NCI-H1694 treated with DMSO at 0.1 percent for 48 hours (cell line): ENCODE results near the gene MED10.

Experiments
- DNase-seq: peaks from one replicate; lab custom pipeline; 2025; lab: John Stamatoyannopoulos, UW

MED10 gene, protein sequence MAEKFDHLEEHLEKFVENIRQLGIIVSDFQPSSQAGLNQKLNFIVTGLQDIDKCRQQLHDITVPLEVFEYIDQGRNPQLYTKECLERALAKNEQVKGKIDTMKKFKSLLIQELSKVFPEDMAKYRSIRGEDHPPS

GRCh38 chr5:6377905-6378765, at the start of gene MED10:
TSS of gene MED10 (minus strand) at chr5:6378547. CDS start at chr5:6378483, 64 bp downstream.
- DNase-seq, result peak; percentile 87

DNA sequence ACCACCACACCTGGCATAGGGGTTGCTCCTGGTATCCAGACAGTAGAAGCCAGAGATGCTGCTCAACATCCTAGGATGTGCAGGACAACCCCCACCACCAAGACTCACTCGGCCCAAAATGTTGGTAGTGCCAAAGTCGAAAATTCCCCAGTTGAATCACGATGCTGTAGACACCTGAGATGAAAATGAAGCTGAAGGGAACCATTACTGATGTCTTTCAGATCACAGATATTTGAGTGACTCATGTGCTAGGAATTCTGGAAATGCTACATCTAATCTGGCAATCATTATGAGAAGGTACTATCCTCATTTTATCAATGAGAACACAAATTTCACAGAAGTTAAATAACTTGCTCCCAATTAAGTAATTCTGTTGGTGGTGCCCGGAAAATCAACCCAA, 49.3 kb upstream of the MED10 start:
- no peak for DNase-seq

DNA sequence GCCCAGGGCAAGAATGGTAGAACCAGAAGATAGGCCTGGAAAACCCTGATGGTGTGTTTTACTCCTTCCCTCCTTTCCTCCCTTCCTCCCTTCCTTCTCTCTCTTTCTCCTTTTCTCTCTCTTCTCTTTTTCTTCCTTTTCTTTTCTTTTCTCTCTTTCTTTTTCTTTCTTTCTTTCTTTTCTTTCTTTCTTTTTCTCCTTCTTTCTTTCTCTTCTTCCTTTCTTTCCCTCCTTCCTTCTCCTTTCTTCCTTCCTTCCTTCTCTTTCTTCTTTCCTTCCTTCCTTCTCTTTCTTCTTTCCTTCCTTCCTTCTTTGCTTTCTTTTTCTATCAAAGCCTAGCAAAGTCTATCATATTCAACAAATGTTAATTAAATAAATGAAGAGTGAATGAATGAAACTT, 46.4 kb upstream of the MED10 start:
- no peak for DNase-seq

DNA sequence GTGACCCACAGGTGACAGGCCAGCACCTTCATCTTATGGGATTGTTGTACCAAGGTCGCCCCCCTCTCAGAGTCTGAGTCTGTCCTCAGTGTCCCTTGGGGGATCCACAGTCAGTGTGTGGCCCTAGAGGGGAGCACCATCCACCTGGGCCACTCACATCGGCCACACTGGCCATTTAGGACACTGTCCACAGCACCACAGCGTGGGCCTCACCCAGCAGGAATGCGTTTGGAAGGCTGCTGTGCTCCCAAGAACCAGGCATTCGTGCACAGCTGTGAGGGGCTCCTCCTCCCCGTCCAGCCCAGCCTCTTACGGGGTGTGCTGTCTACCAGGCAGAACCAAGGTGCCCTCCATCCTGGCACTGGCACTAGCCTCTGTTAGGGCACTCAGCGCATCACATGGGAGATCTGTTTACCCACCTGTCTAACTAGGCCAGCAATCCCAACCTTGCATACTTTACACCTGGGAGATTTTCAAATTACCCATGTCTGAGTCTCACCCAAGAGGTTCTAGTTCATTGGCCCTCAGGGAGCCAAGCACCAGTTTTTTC, 45.8 kb upstream of the MED10 start:
- DNase-seq, result no peak

DNA sequence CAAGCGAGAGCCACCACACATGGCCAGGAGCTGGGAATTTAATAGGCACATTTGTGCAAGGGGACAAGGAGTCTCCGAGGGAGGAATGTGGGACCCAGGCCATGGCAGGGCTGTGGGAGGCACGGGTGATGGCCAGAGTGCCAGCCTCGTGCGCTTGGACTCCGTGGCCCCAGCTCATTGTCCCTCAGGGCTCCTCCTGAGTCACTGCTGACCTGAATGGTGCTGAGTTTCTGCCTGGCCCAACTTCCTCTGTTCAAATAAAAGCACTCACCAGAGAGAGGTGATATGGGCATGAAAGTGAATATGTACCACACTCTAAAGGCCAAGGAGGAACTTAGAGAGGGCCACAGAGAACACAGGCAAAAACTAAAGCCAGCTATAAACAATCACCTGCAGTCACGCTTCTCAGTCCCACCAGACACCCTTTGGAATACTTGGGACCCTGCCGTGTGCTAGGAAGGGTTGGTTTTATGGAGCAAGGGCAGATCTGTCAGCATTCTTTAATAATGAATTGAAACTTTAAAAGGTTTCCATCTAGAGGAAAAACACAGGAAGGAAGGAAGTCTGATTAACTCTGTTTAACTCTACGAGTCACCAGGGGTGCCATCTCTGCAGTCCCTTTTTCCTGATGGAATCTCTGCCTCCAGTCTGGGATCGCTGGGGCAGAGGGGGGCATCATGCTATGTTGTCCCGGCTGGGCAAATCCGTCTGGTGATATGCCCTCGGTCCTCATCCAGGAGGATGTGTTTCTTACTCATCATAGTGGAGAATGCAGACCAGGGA, 45.2 kb upstream of the MED10 start:
- DNase-seq, result no peak

- DNase-seq, result no peak
These were observed 41.0 kb upstream of the MED10 start for GRCh38 chr5:6419340-6419852.

DNA sequence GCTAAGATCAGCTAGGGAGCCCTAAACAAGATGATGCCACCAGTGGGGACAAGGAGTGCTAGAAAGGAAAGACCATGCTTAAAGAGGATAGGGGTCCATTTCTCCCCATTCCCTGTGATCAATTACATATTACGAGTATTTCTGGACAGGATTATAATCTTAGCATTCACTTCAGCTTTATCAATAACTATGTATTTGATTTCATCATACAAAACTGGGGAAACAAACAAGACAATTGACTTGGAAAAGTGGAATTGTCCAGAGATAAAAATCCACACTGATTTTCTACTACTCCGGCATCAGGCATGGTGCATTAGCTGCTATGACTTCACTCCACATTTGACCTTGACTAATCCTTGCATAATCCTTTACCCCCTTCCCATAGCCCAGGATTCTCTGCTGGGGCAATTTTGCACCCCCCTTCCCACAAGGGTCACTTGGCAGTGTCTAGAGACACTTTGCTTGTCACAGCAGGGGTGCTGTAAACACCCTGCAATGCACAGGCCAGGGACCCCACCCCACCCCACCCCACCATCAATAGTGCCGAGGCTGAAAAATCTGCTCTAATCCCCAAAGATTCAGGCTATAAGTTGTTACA, 40.4 kb upstream of the MED10 start:
- DNase-seq, result no peak

DNA sequence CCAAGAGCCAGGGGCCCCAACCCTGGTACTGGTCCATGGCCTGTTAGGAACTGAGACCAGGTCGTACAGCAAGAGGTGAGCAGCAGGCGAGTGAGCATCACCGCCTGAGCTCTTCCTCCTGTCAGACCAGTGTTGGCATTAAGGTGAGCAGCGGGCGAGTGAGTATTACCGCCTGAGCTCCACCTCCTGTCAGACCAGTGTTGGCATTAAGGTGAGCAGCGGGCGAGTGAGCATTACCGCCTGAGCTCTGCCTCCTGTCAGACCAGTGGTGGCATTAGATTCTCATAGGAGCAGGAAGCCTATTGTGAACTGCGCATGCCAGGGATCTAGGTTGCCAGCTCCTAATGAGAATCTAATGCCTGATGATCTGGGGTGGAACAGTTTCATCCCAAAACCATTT, 39.3 kb upstream of the MED10 start:
- no peak for DNase-seq

DNA sequence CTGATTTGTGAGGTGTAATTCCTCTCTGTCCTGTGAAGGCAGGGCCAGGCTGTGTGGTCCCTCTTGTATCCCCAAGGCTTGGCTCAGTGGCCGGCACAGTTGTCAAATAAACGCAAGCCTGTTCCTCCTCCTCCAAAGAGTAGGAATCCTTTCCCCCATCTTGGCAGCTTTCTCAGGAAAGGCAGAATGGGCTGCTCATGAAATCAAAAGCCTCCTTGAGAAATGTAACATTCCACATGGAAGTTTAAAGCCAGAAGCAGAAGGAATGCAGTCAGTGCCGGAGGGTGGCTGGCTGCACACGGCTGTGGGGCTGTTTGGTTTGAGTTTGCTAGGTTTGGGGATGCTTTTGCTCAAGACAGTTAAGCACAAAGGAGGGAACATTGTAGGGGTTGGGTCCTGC, 34.5 kb upstream of the MED10 start:
- no peak for DNase-seq

DNA sequence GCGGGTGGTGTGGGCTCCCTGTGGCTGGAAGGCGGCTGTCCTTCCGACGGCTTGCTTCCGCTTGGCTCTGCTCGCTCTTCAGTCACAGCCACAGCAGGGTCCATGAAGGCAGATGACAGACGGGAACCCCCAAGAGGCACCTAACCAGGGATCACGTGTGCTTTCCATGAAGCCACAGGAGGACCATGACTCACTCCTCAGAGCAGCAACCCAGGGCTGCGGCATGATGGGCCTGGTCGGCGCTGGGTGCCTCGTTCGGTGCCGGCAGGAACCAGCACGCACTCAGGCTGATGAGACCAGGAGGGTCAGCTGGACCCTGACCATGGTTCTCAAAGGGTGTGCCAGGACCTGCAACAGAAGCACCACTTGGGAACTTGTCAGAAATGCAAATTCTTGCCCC, 32.8 kb upstream of the MED10 start:
- no peak for DNase-seq

GRCh38 chr5:6410421-6410820, 32.1 kb upstream of the MED10 start:
- no peak for DNase-seq

DNA sequence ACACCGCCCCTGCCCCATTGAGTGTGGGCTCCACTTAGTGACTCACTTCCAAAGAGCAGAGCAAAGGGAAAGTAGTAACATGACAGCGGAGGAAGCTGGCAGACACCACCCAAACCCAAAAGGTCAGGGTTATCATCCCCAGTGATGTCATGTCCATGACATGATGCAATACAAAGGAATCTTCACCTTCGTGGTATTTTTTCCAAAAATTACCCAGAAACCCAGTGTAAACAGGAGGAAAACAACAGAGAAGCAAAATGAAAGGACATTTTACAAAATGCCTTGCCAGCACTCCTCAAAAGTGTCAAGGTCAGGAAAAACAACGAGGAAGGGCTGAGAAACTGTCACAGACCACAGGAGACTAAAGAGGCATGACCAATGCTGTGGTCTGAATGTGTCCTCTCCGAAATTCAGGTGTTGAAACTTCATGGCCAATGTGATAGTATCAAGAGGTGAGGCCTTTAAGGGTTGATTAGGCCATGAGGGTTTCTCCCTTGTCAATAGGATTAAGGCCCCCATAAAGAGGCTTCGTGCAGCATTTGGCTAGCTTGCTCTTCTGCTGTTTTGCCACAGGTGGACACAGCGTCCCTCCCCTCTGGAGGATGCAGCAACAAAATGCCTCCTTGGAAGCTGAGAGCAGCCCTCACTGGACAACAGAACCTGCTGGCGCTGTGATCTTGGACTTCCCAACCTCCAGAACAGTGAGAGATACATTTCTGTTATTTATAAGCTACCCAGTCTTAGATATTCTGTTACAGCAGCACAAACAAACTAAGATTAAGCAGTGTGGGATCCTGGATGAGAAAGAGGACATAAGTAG, 30.5 kb upstream of the MED10 start:
- DNase-seq, result no peak

- DNase-seq, result no peak
These were observed 29.9 kb upstream of the MED10 start for GRCh38 chr5:6408260-6408596.

GRCh38 chr5:6407558-6408259, 29.4 kb upstream of the MED10 start:
- DNase-seq, result no peak

- DNase-seq, result no peak
These were observed 27.2 kb upstream of the MED10 start for GRCh38 chr5:6405591-6405990.

DNA sequence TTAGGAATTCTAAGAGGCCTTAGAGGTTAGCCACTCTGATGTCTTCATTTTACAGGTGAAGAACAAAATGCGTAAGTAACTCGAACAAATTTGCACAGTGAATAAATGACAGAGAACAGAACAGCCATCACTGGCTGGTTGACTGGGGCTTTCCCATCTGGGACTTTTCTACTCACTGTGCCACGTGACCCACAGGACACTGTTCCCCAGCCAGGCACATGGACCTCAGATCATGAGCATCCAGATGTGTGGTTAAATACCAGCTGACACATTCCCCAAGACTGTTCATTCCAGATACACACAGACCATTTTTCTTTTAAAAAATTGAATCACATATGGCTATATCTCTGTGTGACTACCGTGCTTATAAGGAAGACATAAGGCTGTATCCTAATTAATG, 25.8 kb upstream of the MED10 start:
- no peak for DNase-seq

GRCh38 chr5:6403416-6403815, 25.1 kb upstream of the MED10 start:
- no peak for DNase-seq

- DNase-seq, result no peak
These were observed 24.6 kb upstream of the MED10 start for GRCh38 chr5:6402939-6403338.

- no peak for DNase-seq
These were observed 23.1 kb upstream of the MED10 start for GRCh38 chr5:6401410-6401809.

GRCh38 chr5:6399980-6400910, 21.9 kb upstream of the MED10 start:
- no peak for DNase-seq
